ENCODE data around the gene NF2. TPM values are rescaled to one million over a fixed set of nuclear protein-coding genes. Genes with fewer than 3 reads are reported as not detected.

NF2 gene
- total RNA-seq, 4 donors from 2014 or later = 14.6 to 60.1 (median 34.7) TPM

GRCh38 chr22:29731058-29731850 lies 127.8 kb downstream of the NF2 start:
- H3K27me3 ChIP-seq = no peaks in the 10 kb centered on the region
- no peak overlapping the region for H3K27ac ChIP-seq
- in situ Hi-C loops (cut with MboI; ENCODE audit: low pct_ligation_motif_present in 1 of 4, low pct_unique_long_range_greater_than_20kb in 1 of 4, low sequenced_read_pairs in 3 of 4) (no loop called here), intact Hi-C loops (cut with DNase I; ENCODE audit: low total_unique reads) (no loop called here)
- TF ChIP-seq CTCF (IDR thresholded peaks at IDR 0.05) (no peak), EP300 (IDR thresholded peaks at IDR 0.05; ENCODE audit: low read depth) (no peak), POLR2AphosphoS5 (IDR thresholded peaks at IDR 0.05) (no peak), POLR2A (IDR thresholded peaks at IDR 0.05) (no peak)
- no peak for DNase-seq
- no peak overlapping the region for H3K4me3 ChIP-seq
- H3K9me3 ChIP-seq = no peaks in the 10 kb centered on the region
- H3K36me3 ChIP-seq = no peaks in the 10 kb centered on the region
- peaks cover 0 to 12% (median 4%) of the 10 kb centered on the region in 4 donors for H3K4me1 ChIP-seq
- 79 to 88% methylated on average over 10 to 18 of the region's 18 CpGs for WGBS, 2 donors (ENCODE audit: low coverage in 1 of 2)

- Histone ChIP-seq H3K27ac (no peak overlapping the region), H3K36me3 (no peaks in the 10 kb centered on the region), H3K4me1 (peaks cover 0 to 12% (median 4%) of the 10 kb centered on the region in 4 donors), H3K4me3 (no peak overlapping the region), H3K9me3 (no peaks in the 10 kb centered on the region), H3K27me3 (no peaks in the 10 kb centered on the region)
- in situ Hi-C loops (cut with MboI; ENCODE audit: low pct_ligation_motif_present in 1 of 4, low pct_unique_long_range_greater_than_20kb in 1 of 4, low sequenced_read_pairs in 3 of 4) (no loop called here), intact Hi-C loops (cut with DNase I; ENCODE audit: low total_unique reads) (no loop called here)
- WGBS, 2 donors (ENCODE audit: low coverage in 1 of 2) = 84% methylated on average over 6 of the region's 6 CpGs; no CpG with 5 or more reads in 1 of the 2 donors
- DNase-seq = no peak
- no peak for TF ChIP-seq EP300 (IDR thresholded peaks at IDR 0.05; ENCODE audit: low read depth)
- TF ChIP-seq POLR2AphosphoS5 (IDR thresholded peaks at IDR 0.05) = no peak
- TF ChIP-seq CTCF (IDR thresholded peaks at IDR 0.05) = no peak
- TF ChIP-seq POLR2A (IDR thresholded peaks at IDR 0.05) = no peak
Measured at GRCh38 chr22:29732883-29733282, 129.4 kb downstream of the NF2 start.

GRCh38 chr22:29733362-29734201 lies 130.1 kb downstream of the NF2 start:
- Histone ChIP-seq H3K4me1 (peaks cover 0 to 12% (median 4%) of the 10 kb centered on the region in 4 donors), H3K36me3 (no peaks in the 10 kb centered on the region), H3K4me3 (no peak overlapping the region), H3K27ac (no peak overlapping the region), H3K9me3 (no peaks in the 10 kb centered on the region), H3K27me3 (no peaks in the 10 kb centered on the region)
- 57 to 90% methylated on average over 2 to 17 of the region's 19 CpGs for WGBS, 2 donors (ENCODE audit: low coverage in 1 of 2)
- TF ChIP-seq POLR2A (IDR thresholded peaks at IDR 0.05) (no peak), EP300 (IDR thresholded peaks at IDR 0.05; ENCODE audit: low read depth) (no peak), POLR2AphosphoS5 (IDR thresholded peaks at IDR 0.05) (no peak), CTCF (IDR thresholded peaks at IDR 0.05) (no peak)
- intact Hi-C loops (cut with DNase I; ENCODE audit: low total_unique reads) = no loop called here
- in situ Hi-C loops (cut with MboI; ENCODE audit: low pct_ligation_motif_present in 1 of 4, low pct_unique_long_range_greater_than_20kb in 1 of 4, low sequenced_read_pairs in 3 of 4) = no loop called here
- DNase-seq = peak; percentile 33

- no peak for TF ChIP-seq POLR2A (IDR thresholded peaks at IDR 0.05)
- no peak for TF ChIP-seq EP300 (IDR thresholded peaks at IDR 0.05; ENCODE audit: low read depth)
- TF ChIP-seq POLR2AphosphoS5 (IDR thresholded peaks at IDR 0.05) = no peak
- TF ChIP-seq CTCF (IDR thresholded peaks at IDR 0.05) = no peak
- H3K4me1 ChIP-seq = peaks cover 0 to 12% (median 4%) of the 10 kb centered on the region in 4 donors
- H3K9me3 ChIP-seq = no peaks in the 10 kb centered on the region
- H3K4me3 ChIP-seq = no peak overlapping the region
- intact Hi-C loops (cut with DNase I; ENCODE audit: low total_unique reads) = no loop called here
- no peak for DNase-seq
- no peaks in the 10 kb centered on the region for H3K27me3 ChIP-seq
- WGBS, 2 donors (ENCODE audit: low coverage in 1 of 2) = 95% methylated on average over 5 of the region's 8 CpGs; no CpG with 5 or more reads in 1 of the 2 donors
- in situ Hi-C loops (cut with MboI; ENCODE audit: low pct_ligation_motif_present in 1 of 4, low pct_unique_long_range_greater_than_20kb in 1 of 4, low sequenced_read_pairs in 3 of 4) = no loop called here
- H3K27ac ChIP-seq = no peak overlapping the region
- H3K36me3 ChIP-seq = no peaks in the 10 kb centered on the region
Measured at GRCh38 chr22:29734406-29734805, 131.0 kb downstream of the NF2 start.

Data from transverse colon (tissue), 4 donors.